ENCODE measurements around the gene AMHR2.

GRCh38 chr12:53378724-53379388 lies 44.8 kb upstream of the AMHR2 start:
- TF ChIP-seq YY1 (IDR thresholded peaks at IDR 0.05; ENCODE audit: insufficient read depth, insufficient read length) (no peak), ZNF274 (IDR thresholded peaks at IDR 0.05; ENCODE audit: low read depth, low read length) (no peak)
